ENCODE data around the gene PPDPF.

- TF ChIP-seq EZH2 (IDR thresholded peaks at IDR 0.05; ENCODE audit: insufficient read depth, low read length) (peak; percentile 48), CTCF (IDR thresholded peaks at IDR 0.05; ENCODE audit: insufficient read depth, low read depth, low read length) (no peak)
These were observed 679 bp upstream of the PPDPF start for GRCh38 chr20:63519668-63520503.

All from astrocyte (in vitro differentiated cells and primary cell).